Kasumi-1 (cell line): ENCODE measurements around the gene NME7.
"Not testable (repeated sequence)": the region's sequence is repeated elsewhere in the genome, so short reads cannot be mapped to it uniquely, and the experiment has no call there.

Experiments
- DNase-seq, 2 experiments: peaks; one replicate each; lab custom pipeline; 2025; lab: John Stamatoyannopoulos, UW

Gene NME7

GRCh38 chr1:169305356-169305755 is 62.2 kb downstream of the NME7 start:
- DNase-seq, result no peak

GRCh38 chr1:169300854-169301253 is 66.7 kb downstream of the NME7 start:
- no peak for DNase-seq

GRCh38 chr1:169298441-169298840 is 69.2 kb downstream of the NME7 start:
- no peak for DNase-seq

- no peak for DNase-seq
These were observed 71.8 kb downstream of the NME7 start for GRCh38 chr1:169295846-169296245.

GRCh38 chr1:169295425-169295824 is 72.2 kb downstream of the NME7 start:
- DNase-seq, result peak; percentile 74 to 77

GRCh38 chr1:169289016-169289415 is 78.6 kb downstream of the NME7 start:
- no peak for DNase-seq

GRCh38 chr1:169288011-169288414 is 79.6 kb downstream of the NME7 start:
- no peak for DNase-seq

GRCh38 chr1:169287280-169287679 is 80.3 kb downstream of the NME7 start:
- no peak for DNase-seq

- not testable (repeated sequence) for DNase-seq
These were observed 86.0 kb downstream of the NME7 start for GRCh38 chr1:169281562-169281961.

GRCh38 chr1:169271098-169271497 is 96.5 kb downstream of the NME7 start:
- DNase-seq, result peak; percentile 54 to 68

- DNase-seq, result no peak
These were observed 101.5 kb downstream of the NME7 start for GRCh38 chr1:169266133-169266532.

GRCh38 chr1:169263059-169263458 is 104.5 kb downstream of the NME7 start:
- DNase-seq, result no peak

GRCh38 chr1:169261884-169262283 is 105.7 kb downstream of the NME7 start:
- no peak for DNase-seq

GRCh38 chr1:169260478-169261151 is 107.0 kb downstream of the NME7 start:
- DNase-seq, result peak; percentile 95 to 96

GRCh38 chr1:169259816-169260215 is 107.8 kb downstream of the NME7 start:
- DNase-seq, result peak; percentile 70 to 78

GRCh38 chr1:169250795-169251194 is 116.8 kb downstream of the NME7 start:
- no peak for DNase-seq

GRCh38 chr1:169250022-169250421 is 117.6 kb downstream of the NME7 start:
- DNase-seq, result no peak

- DNase-seq, result no peak
These were observed 118.0 kb downstream of the NME7 start for GRCh38 chr1:169249611-169250010.

GRCh38 chr1:169245706-169246105 is 121.9 kb downstream of the NME7 start:
- DNase-seq, result no peak

GRCh38 chr1:169240449-169241232 is 127.0 kb downstream of the NME7 start:
- no peak for DNase-seq

GRCh38 chr1:169236880-169237279 is 130.7 kb downstream of the NME7 start:
- no peak for DNase-seq

- DNase-seq, result no peak
These were observed 131.5 kb downstream of the NME7 start for GRCh38 chr1:169236143-169236542.

GRCh38 chr1:169235568-169235967 is 132.0 kb downstream of the NME7 start:
- DNase-seq, result no peak

- no peak for DNase-seq
These were observed 132.8 kb downstream of the NME7 start for GRCh38 chr1:169234780-169235179.
